NOMO-1 treated with DMSO at 0.1 percent for 48 hours (cell line): Measurements from ENCODE around the gene TTC12.

ENCODE experiments used
- DNase-seq: peaks from one replicate; lab custom pipeline; 2025; ENCODE audit not compliant: unreplicated experiment; lab: John Stamatoyannopoulos, UW

Gene TTC12

GRCh38 chr11:113373306-113373705 lies 58.9 kb downstream of the TTC12 start:
- no peak for DNase-seq

DNA sequence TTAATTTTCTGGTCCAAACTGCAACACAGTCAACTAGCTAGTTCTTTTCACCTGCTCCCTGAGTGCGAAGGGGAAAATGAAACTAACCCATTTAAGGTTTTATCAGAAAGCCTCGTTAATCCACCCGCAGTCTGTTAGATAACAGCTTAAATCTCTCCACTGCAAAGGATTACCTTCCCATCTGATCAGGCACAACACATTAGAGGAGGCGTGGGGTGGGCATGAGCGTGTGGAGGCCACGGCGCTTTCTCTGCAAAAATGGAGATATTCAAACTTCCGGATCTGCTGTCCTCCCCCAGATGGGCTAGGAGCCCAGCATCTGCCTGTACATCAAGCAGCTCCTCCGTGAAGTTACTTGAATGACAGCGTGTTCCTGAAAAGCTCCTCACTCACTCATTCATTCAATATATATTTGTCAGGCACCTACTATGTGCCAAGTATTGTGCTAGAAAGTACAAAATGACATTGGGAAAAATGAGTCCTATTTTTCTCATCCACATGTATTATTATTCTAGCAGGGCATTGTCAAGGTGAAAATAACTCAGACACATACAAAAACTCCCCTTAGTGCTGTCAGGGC lies 59.7 kb downstream of the TTC12 start:
- no peak for DNase-seq

DNA sequence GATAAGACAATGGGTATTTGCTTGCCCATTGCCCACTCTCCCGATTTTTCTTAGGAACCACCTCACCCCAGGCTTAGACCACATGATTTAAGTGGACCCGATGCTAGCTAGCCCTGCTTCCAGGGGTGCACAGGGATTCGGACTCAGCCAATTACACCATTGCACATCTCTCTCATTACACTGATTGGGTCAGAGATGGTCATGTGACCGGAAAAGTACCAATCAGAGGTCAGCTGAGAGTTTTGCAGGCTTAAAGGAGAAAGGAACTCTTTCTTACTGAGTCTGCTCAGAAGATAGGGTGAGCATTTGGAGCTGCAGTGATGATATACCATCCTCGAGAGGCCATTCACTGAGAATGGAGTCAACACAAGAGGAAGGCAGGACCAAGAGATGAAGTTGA lies 61.0 kb downstream of the TTC12 start:
- DNase-seq, result no peak

DNA sequence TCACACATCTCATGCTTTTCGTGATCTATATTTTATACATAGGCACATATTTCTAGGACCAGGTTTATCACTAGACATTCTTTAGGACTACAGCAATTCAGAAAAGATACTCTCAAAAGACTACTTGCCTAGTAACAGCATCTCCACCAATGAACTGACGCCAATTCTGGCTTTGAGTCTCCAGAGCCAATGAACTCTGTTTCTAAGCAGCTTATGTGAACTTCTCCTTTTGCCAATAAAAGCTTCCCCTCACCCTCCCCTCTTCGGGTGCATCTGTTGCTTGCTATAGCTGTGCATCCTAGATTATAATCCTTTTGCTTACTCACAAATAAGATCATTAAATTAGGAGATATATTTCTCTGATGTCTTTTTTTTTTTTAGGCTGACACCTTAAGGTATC lies 61.8 kb downstream of the TTC12 start:
- DNase-seq, result peak; percentile 9

DNA sequence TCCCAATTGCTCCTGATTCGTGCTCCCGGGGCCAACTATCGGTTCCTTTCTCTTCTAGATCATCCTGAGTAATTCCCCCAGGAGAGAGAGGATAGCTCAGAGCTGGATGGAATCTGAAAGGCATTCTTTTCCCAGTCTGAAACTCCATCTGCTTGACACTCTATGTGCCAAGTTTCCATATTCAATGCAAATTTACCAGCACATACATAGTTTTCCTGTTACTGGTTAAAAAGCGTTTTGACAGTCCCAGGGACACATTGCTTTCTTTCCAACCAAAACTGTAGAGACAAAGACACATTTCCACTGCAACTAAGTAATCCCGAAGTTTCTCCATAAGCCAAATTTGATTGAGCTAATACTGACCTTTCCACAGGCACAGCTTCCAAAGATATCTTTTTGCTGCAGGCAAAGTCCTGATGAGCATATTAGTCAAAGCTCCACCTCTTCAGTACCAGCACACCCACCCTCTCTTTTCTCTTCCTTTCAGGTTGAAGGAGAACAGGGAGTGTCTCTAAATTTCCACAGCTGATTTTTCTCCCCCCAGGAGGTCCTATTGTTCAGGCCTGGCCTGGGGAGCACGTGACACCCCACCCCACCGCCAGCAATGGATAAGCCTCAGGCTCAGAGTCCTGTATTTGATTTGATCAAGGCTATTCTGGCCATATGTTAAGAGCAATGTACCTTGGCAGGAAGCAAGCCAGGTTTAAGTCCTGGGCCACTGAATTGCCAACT lies 63.5 kb downstream of the TTC12 start:
- DNase-seq, result no peak

GRCh38 chr11:113378692-113379091 lies 64.3 kb downstream of the TTC12 start:
- no peak for DNase-seq

GRCh38 chr11:113382121-113382520 lies 67.7 kb downstream of the TTC12 start:
- DNase-seq, result no peak

- DNase-seq, result no peak
These were observed 70.2 kb downstream of the TTC12 start for GRCh38 chr11:113384551-113384950.

GRCh38 chr11:113385749-113386148 lies 71.4 kb downstream of the TTC12 start:
- DNase-seq, result no peak

GRCh38 chr11:113386866-113387265 lies 72.5 kb downstream of the TTC12 start:
- DNase-seq, result no peak

DNA sequence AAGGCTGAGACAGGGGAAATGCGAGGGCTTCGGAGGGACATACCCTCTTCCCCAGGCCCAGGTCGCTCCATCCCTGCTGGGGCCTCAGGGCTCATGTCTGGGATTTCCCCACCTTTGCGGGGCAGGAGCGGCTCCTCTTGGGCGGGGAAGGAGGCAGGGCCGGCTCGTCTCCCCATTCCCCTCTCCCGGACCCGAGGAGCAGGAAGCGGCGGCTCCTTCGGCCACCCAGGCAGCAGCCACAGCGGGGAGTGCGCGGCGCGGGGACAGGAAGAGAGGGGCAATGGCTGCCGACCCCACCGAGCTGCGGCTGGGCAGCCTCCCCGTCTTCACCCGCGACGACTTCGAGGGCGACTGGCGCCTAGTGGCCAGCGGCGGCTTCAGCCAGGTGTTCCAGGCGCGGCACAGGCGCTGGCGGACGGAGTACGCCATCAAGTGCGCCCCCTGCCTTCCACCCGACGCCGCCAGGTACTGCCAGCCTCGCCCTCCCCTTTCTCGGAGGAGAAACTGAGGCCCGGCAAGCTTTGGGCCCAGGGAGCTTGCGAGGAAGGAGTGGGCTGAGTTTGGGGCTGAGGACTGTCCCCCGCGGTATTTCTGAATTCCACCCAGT lies 73.3 kb downstream of the TTC12 start, which contains the start of gene ANKK1:
ANKK1 (plus strand) TSS at position 175 of the 607 bp plus-strand sequence; CDS start at position 281, 106 bp downstream.
- no peak for DNase-seq

GRCh38 chr11:113389272-113389671 lies 74.9 kb downstream of the TTC12 start:
- DNase-seq, result no peak

DNA sequence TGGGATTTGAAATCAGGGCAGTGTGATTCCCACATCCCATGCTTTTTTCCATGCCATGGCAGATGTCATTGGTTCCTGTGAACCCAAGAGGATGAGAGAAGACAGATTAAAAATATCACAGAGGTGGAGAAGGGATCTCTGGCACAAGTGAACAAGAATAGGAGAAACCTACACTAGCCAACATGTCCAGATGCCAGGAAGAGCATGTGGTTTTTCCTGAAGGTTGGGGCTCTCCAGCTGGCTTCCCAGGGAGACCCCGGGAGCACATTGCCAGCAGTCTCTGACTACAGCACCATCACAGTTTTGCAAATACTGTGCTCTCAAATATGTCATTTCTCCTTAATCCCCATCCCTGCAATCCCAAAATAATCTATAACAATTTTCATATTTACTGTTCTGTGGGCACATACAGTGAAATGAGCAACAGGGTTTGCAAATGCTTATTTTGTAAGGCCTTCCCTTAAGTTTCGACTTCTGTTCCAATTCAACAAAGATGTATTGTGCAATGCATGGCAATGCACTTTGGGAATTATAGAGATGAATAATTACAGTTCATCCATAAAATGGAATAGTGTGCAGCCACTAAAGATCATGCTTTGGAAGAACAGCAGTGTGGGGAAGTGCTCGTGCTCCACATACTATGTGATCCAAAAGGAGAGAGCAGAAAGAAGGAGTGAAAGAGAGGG lies 78.0 kb downstream of the TTC12 start:
- DNase-seq, result no peak

- DNase-seq, result no peak
These were observed 79.2 kb downstream of the TTC12 start for GRCh38 chr11:113393501-113393985.

DNA sequence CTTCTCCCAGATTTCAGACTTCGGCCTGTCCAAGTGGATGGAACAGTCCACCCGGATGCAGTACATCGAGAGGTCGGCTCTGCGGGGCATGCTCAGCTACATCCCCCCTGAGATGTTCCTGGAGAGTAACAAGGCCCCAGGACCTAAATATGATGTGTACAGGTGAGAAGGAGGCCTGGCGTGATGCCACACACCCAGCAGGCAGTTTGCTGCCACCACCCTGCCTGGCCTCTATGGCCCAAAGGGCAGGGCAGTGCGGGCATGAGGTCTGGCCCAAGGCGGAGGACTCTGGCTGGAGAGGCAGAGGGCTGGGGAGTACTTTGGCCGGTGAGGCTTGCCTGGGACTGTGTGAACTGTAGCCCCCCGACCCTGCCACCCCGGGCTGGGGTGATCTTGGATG lies 80.5 kb downstream of the TTC12 start:
- DNase-seq, result no peak

DNA sequence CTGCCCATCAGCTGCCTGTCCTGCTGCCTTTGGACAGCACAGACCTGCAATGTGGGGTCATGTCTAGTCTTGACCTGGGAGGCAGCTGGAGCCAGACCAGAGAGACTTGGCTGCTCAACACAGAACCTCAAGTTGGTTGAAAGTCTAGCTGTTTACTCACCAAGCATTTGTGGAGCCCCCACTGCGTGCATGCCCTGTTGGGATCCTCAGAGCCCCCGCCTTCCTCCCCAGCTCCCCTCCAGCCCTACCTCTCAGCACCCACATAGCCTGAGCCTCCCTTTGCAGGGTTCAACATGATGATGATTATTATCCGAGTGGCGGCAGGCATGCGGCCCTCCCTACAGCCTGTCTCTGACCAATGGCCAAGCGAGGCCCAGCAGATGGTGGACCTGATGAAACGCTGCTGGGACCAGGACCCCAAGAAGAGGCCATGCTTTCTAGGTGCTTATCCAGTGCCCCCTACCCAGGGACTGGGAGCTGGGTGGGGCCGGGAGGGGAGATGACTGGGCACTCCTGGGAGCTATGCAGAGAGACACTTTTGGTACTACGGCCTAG lies 81.5 kb downstream of the TTC12 start:
- DNase-seq, result no peak

DNA sequence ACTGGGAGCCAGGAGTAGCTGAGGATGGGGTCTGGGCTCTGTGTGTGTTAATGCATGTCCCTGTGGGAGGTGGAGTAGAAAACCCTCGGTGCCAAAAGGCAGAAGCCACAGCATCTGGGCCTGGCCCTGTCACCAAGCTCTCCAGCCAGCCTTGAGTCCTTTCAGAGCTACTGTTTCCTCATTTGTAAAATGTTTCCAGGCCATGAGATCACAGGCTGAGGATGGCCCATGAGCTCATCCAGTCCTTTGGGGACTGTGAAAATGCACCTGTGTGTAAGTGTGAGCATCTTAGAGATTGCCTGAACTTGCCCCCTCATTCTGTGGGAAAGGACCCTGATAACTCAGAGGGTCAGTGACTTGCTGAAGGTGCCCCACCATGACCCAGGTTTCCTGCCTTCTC lies 82.3 kb downstream of the TTC12 start:
- DNase-seq, result no peak

DNA sequence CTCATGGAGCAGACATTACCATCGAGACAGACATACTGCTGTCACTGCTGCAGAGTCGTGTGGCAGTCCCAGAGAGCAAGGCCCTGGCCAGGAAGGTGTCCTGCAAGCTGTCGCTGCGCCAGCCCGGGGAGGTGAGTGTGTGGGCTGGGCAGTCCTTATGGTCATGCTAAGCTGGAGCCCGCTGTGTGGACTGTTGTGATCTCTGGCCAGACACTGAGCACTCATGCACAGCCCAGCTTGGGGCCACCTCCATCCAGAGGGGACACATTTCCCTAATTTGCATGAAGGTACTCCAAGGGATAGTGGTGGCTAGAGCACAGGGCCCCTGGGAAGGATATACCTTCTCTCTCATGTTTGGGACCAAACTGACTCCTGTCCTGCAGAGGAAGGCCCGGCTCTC lies 82.8 kb downstream of the TTC12 start:
- DNase-seq, result no peak

DNA sequence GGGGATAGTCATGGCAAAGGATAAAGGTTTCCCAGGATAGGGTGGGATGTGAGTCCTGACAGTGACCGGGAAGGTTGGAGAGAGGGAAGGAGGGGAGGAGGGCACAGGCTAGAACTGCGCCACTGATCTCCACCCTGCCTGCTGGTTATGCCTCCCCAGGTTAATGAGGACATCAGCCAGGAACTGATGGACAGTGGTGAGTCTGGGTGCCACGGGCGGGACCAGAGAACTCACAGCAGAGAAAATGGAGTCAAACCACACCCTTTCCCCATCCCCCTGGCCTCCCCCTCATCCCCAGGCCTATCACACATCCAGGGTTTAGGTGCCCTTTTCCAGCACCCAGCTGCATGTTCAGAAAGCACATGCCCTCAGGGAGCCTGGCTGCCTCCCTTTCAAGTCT lies 83.4 kb downstream of the TTC12 start:
- DNase-seq, result no peak

DNA sequence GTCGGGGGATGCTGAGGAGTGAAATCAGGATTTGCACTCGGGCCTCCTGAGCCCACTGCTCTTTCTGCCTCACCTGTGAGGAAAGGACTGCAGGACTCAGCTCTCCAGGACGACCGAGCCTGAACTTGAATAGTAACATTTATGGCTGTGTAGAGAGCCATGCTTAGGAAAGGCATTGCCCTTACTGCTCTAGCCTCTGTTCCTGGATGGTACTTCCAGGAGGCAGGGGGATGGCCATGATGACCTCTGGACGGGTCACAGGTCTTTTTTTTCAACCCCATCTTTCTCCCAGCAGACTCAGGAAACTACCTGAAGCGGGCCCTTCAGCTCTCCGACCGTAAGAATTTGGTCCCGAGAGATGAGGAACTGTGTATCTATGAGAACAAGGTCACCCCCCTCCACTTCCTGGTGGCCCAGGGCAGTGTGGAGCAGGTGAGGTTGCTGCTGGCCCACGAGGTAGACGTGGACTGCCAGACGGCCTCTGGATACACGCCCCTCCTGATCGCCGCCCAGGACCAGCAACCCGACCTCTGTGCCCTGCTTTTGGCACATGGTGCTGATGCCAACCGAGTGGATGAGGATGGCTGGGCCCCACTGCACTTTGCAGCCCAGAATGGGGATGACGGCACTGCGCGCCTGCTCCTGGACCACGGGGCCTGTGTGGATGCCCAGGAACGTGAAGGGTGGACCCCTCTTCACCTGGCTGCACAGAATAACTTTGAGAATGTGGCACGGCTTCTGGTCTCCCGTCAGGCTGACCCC lies 84.5 kb downstream of the TTC12 start:
- DNase-seq, result no peak
